ENCODE data around the gene CCL19.

DNA sequence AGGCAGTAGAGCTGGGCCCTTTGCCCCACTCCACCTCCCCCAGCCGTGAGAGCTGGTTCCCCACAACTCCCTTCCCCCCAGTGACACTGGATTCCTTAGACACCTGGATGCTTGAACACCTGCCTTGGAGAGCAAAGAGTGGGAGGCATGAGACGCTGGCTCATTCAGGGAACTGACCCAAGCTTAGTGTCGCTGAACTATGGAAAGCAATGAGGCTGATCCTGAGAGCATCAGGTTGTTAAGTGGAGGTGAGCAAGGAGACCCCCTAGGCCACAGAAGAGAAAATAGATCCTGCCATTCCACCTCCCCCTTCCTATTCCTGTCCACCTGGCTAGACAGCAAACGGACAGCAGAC is 2.0 kb downstream of the CCL19 start:
- TF ChIP-seq CTCF (IDR thresholded peaks at IDR 0.05; ENCODE audit: borderline replicate concordance, extremely low read depth, low read length, poor library complexity, severe bottlenecking) = no peak
- TF ChIP-seq EZH2 (IDR thresholded peaks at IDR 0.05; ENCODE audit: borderline replicate concordance, low read depth, low read length, severe bottlenecking) = no peak
